ENCODE measurements around the gene SSPN. TPM values are rescaled to one million over a fixed set of nuclear protein-coding genes. Genes with fewer than 3 reads are reported as not detected.

SSPN gene
- total and polyA plus RNA-seq, 2 experiments from 2014 or later, result 1.1 to 2.3 TPM

Other genes starting within 250 kb of the SSPN start
- gene RASSF8, start 236.9 kb upstream of the SSPN start, total RNA-seq (2014; rRNA removed; shearing (Covaris generic)), result 30.6 and 30.8 TPM in 2 replicates
- gene RASSF8, start 236.9 kb upstream of the SSPN start, polyA plus RNA-seq (2016; fragmentation: Nextera tagmentation; extraction: Ambion mirVana), result 11.5 and 13.4 TPM in 2 replicates
- gene BHLHE41, start 70.5 kb upstream of the SSPN start, total RNA-seq (2014; rRNA removed; shearing (Covaris generic)), result 1.6 and 3.7 TPM in 2 replicates
- gene BHLHE41, start 70.5 kb upstream of the SSPN start, polyA plus RNA-seq (2016; fragmentation: Nextera tagmentation; extraction: Ambion mirVana), result 2.9 and 3.3 TPM in 2 replicates